ENCODE measurements around the gene CHRNB1. TPM values are rescaled to one million over a fixed set of nuclear protein-coding genes. Genes with fewer than 3 reads are reported as not detected.
"Not testable (repeated sequence)": the region's sequence is repeated elsewhere in the genome, so short reads cannot be mapped to it uniquely, and the experiment has no call there.

Gene CHRNB1
- total RNA-seq, 1 donor from 2014 or later: 12.6 TPM

- Mint-ChIP-seq H3K4me1 (ENCODE audit: low read depth) (peaks cover 52% of the 10 kb centered on the region), H3K27me3 (ENCODE audit: low read depth) (no peaks in the 10 kb centered on the region), H3K4me3 (ENCODE audit: unreplicated experiment) (peak overlapping the region; percentile 90), H3K9me3 (ENCODE audit: low read depth) (no peaks in the 10 kb centered on the region), H3K36me3 (ENCODE audit: low read depth) (no peaks in the 10 kb centered on the region), H3K27ac (ENCODE audit: unreplicated experiment) (peak overlapping the region; percentile 99)
- TF ChIP-seq CTCF (IDR thresholded peaks at IDR 0.05): no peak
- DNase-seq (ENCODE audit: low spot score): no peak
These were observed 32.8 kb downstream of the CHRNB1 start for GRCh38 chr17:7477392-7478275.

GRCh38 chr17:7478276-7479212, 33.7 kb downstream of the CHRNB1 start:
- no peaks in the 10 kb centered on the region for H3K27me3 Mint-ChIP-seq (ENCODE audit: low read depth)
- TF ChIP-seq CTCF (IDR thresholded peaks at IDR 0.05): no peak
- no peaks in the 10 kb centered on the region for H3K9me3 Mint-ChIP-seq (ENCODE audit: low read depth)
- peak overlapping the region; percentile 99 for H3K27ac Mint-ChIP-seq (ENCODE audit: unreplicated experiment)
- peak overlapping the region; percentile 90 for H3K4me3 Mint-ChIP-seq (ENCODE audit: unreplicated experiment)
- H3K4me1 Mint-ChIP-seq (ENCODE audit: low read depth): peaks cover 59% of the 10 kb centered on the region
- no peaks in the 10 kb centered on the region for H3K36me3 Mint-ChIP-seq (ENCODE audit: low read depth)
- DNase-seq (ENCODE audit: low spot score): no peak

GRCh38 chr17:7479213-7480088, 34.6 kb downstream of the CHRNB1 start, which contains the start of gene ZBTB4:
TSS of gene ZBTB4 (minus strand) at chr17:7479631. CDS start at chr17:7466801, 12,830 bp downstream.
- H3K36me3 Mint-ChIP-seq (ENCODE audit: low read depth): no peaks in the 10 kb centered on the region
- H3K27ac Mint-ChIP-seq (ENCODE audit: unreplicated experiment): peak within 1 kb of the TSS; percentile 99
- no peak for DNase-seq (ENCODE audit: low spot score)
- no peaks in the 10 kb centered on the region for H3K9me3 Mint-ChIP-seq (ENCODE audit: low read depth)
- TF ChIP-seq CTCF (IDR thresholded peaks at IDR 0.05): no peak
- H3K4me1 Mint-ChIP-seq (ENCODE audit: low read depth): peaks cover 59% of the 10 kb centered on the region
- no peaks in the 10 kb centered on the region for H3K27me3 Mint-ChIP-seq (ENCODE audit: low read depth)
- H3K4me3 Mint-ChIP-seq (ENCODE audit: unreplicated experiment): peak within 1 kb of the TSS; percentile 90

GRCh38 chr17:7480089-7480384, 35.2 kb downstream of the CHRNB1 start:
- Mint-ChIP-seq H3K27ac (ENCODE audit: unreplicated experiment) (peak overlapping the region; percentile 95), H3K4me1 (ENCODE audit: low read depth) (peaks cover 63% of the 10 kb centered on the region), H3K4me3 (ENCODE audit: unreplicated experiment) (peak overlapping the region; percentile 84), H3K9me3 (ENCODE audit: low read depth) (no peaks in the 10 kb centered on the region), H3K27me3 (ENCODE audit: low read depth) (no peaks in the 10 kb centered on the region), H3K36me3 (ENCODE audit: low read depth) (no peaks in the 10 kb centered on the region)
- no peak for DNase-seq (ENCODE audit: low spot score)
- no peak for TF ChIP-seq CTCF (IDR thresholded peaks at IDR 0.05)

- DNase-seq (ENCODE audit: low spot score); H3K27me3 Mint-ChIP-seq (ENCODE audit: low read depth); H3K36me3 Mint-ChIP-seq (ENCODE audit: low read depth); H3K9me3 Mint-ChIP-seq (ENCODE audit: low read depth): not testable (repeated sequence)
- H3K4me3 Mint-ChIP-seq (ENCODE audit: unreplicated experiment): peak within 1 kb of the TSS; percentile 84
- peak within 1 kb of the TSS; percentile 95 for H3K27ac Mint-ChIP-seq (ENCODE audit: unreplicated experiment)
- H3K4me1 Mint-ChIP-seq (ENCODE audit: low read depth): peaks cover 65% of the 10 kb centered on the region
These were observed 36.4 kb downstream of the CHRNB1 start, which contains the start of gene SLC35G6 for GRCh38 chr17:7481275-7481674. TSS of gene SLC35G6 (plus strand) at chr17:7481446. CDS start at chr17:7481517, 71 bp downstream.

GRCh38 chr17:7481842-7482741, 37.2 kb downstream of the CHRNB1 start:
- H3K9me3 Mint-ChIP-seq (ENCODE audit: low read depth); DNase-seq (ENCODE audit: low spot score); H3K27me3 Mint-ChIP-seq (ENCODE audit: low read depth); H3K36me3 Mint-ChIP-seq (ENCODE audit: low read depth); H3K4me3 Mint-ChIP-seq (ENCODE audit: unreplicated experiment): not testable (repeated sequence)
- peak overlapping the region; percentile 100 for H3K27ac Mint-ChIP-seq (ENCODE audit: unreplicated experiment)
- H3K4me1 Mint-ChIP-seq (ENCODE audit: low read depth): peaks cover 65% of the 10 kb centered on the region

- Mint-ChIP-seq H3K4me3 (ENCODE audit: unreplicated experiment) (peak overlapping the region; percentile 88), H3K4me1 (ENCODE audit: low read depth) (peaks cover 65% of the 10 kb centered on the region), H3K27ac (ENCODE audit: unreplicated experiment) (peak overlapping the region; percentile 100)
- not testable (repeated sequence) for H3K27me3 Mint-ChIP-seq (ENCODE audit: low read depth); H3K36me3 Mint-ChIP-seq (ENCODE audit: low read depth); H3K9me3 Mint-ChIP-seq (ENCODE audit: low read depth); DNase-seq (ENCODE audit: low spot score)
These were observed 37.9 kb downstream of the CHRNB1 start for GRCh38 chr17:7482742-7483088.
